ENCODE measurements around the gene IFIH1. TPM values are rescaled to one million over a fixed set of nuclear protein-coding genes. Genes with fewer than 3 reads are reported as not detected.

Gene IFIH1
- total and polyA plus RNA-seq, 2 experiments from 2014 or later, result 1.2 to 2.5 TPM

GRCh38 chr2:162245061-162245460 is 73.4 kb downstream of the IFIH1 start:
- Histone ChIP-seq H3F3A (replicated peaks; ENCODE audit: low read depth) (no peaks in the 10 kb centered on the region), H3K27me3 (ENCODE audit: insufficient read depth) (no peaks in the 10 kb centered on the region), H3K27ac (ENCODE audit: low read depth) (no peak overlapping the region), H3K4me3 (no peak overlapping the region), H4K20me1 (replicated peaks; ENCODE audit: insufficient read depth) (no peaks in the 10 kb centered on the region), H2AFZ (no peak overlapping the region), H3K79me2 (replicated peaks; ENCODE audit: insufficient read depth) (no peaks in the 10 kb centered on the region), H3K36me3 (ENCODE audit: insufficient read depth) (no peaks in the 10 kb centered on the region), H3K9me2 (ENCODE audit: insufficient read depth) (no peaks in the 10 kb centered on the region), H3K4me1 (ENCODE audit: insufficient read depth) (no peaks in the 10 kb centered on the region), H3K4me2 (no peak overlapping the region)
- no peak overlapping the region for H3K4me3 Mint-ChIP-seq
- ATAC-seq (no peak), DNase-seq (ENCODE audit: low spot score) (no peak)
- no peaks in the 10 kb centered on the region for H3K9me3 Mint-ChIP-seq
- no peak overlapping the region for H3K27ac Mint-ChIP-seq
- no peak for TF ChIP-seq ZNF331 (CRISPR knock-in tag; IDR thresholded peaks at IDR 0.05; ENCODE audit: low read depth)
- TF ChIP-seq CTCF (conservative IDR thresholded peaks at IDR 0.05; ENCODE audit: low read depth in 2 of 2), result no peak
- no peak for TF ChIP-seq ZNF114 (CRISPR knock-in tag; IDR thresholded peaks at IDR 0.05)
- TF ChIP-seq CREB1 (CRISPR knock-in tag; IDR thresholded peaks at IDR 0.05; ENCODE audit: low read depth), result no peak
- TF ChIP-seq, protein P1, sequence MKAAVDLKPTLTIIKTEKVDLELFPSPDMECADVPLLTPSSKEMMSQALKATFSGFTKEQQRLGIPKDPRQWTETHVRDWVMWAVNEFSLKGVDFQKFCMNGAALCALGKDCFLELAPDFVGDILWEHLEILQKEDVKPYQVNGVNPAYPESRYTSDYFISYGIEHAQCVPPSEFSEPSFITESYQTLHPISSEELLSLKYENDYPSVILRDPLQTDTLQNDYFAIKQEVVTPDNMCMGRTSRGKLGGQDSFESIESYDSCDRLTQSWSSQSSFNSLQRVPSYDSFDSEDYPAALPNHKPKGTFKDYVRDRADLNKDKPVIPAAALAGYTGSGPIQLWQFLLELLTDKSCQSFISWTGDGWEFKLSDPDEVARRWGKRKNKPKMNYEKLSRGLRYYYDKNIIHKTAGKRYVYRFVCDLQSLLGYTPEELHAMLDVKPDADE (IDR thresholded peaks at IDR 0.05), result no peak
- TF ChIP-seq POLR2AphosphoS5 (IDR thresholded peaks at IDR 0.05; ENCODE audit: low read depth), result no peak
- TF ChIP-seq STAT1 (IDR thresholded peaks at IDR 0.05; ENCODE audit: unreplicated experiment), result no peak
- TF ChIP-seq EZH2 (IDR thresholded peaks at IDR 0.05; ENCODE audit: low read depth, unreplicated experiment), result no peak
- TF ChIP-seq, protein P2, sequence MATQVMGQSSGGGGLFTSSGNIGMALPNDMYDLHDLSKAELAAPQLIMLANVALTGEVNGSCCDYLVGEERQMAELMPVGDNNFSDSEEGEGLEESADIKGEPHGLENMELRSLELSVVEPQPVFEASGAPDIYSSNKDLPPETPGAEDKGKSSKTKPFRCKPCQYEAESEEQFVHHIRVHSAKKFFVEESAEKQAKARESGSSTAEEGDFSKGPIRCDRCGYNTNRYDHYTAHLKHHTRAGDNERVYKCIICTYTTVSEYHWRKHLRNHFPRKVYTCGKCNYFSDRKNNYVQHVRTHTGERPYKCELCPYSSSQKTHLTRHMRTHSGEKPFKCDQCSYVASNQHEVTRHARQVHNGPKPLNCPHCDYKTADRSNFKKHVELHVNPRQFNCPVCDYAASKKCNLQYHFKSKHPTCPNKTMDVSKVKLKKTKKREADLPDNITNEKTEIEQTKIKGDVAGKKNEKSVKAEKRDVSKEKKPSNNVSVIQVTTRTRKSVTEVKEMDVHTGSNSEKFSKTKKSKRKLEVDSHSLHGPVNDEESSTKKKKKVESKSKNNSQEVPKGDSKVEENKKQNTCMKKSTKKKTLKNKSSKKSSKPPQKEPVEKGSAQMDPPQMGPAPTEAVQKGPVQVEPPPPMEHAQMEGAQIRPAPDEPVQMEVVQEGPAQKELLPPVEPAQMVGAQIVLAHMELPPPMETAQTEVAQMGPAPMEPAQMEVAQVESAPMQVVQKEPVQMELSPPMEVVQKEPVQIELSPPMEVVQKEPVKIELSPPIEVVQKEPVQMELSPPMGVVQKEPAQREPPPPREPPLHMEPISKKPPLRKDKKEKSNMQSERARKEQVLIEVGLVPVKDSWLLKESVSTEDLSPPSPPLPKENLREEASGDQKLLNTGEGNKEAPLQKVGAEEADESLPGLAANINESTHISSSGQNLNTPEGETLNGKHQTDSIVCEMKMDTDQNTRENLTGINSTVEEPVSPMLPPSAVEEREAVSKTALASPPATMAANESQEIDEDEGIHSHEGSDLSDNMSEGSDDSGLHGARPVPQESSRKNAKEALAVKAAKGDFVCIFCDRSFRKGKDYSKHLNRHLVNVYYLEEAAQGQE (IDR thresholded peaks at IDR 0.05; ENCODE audit: unreplicated experiment), result no peak
- TF ChIP-seq EZH2phosphoT487 (IDR thresholded peaks at IDR 0.05; ENCODE audit: unreplicated experiment), result no peak
- no peak for TF ChIP-seq JUNB (IDR thresholded peaks at IDR 0.05; ENCODE audit: unreplicated experiment)
- TF ChIP-seq, protein P3, sequence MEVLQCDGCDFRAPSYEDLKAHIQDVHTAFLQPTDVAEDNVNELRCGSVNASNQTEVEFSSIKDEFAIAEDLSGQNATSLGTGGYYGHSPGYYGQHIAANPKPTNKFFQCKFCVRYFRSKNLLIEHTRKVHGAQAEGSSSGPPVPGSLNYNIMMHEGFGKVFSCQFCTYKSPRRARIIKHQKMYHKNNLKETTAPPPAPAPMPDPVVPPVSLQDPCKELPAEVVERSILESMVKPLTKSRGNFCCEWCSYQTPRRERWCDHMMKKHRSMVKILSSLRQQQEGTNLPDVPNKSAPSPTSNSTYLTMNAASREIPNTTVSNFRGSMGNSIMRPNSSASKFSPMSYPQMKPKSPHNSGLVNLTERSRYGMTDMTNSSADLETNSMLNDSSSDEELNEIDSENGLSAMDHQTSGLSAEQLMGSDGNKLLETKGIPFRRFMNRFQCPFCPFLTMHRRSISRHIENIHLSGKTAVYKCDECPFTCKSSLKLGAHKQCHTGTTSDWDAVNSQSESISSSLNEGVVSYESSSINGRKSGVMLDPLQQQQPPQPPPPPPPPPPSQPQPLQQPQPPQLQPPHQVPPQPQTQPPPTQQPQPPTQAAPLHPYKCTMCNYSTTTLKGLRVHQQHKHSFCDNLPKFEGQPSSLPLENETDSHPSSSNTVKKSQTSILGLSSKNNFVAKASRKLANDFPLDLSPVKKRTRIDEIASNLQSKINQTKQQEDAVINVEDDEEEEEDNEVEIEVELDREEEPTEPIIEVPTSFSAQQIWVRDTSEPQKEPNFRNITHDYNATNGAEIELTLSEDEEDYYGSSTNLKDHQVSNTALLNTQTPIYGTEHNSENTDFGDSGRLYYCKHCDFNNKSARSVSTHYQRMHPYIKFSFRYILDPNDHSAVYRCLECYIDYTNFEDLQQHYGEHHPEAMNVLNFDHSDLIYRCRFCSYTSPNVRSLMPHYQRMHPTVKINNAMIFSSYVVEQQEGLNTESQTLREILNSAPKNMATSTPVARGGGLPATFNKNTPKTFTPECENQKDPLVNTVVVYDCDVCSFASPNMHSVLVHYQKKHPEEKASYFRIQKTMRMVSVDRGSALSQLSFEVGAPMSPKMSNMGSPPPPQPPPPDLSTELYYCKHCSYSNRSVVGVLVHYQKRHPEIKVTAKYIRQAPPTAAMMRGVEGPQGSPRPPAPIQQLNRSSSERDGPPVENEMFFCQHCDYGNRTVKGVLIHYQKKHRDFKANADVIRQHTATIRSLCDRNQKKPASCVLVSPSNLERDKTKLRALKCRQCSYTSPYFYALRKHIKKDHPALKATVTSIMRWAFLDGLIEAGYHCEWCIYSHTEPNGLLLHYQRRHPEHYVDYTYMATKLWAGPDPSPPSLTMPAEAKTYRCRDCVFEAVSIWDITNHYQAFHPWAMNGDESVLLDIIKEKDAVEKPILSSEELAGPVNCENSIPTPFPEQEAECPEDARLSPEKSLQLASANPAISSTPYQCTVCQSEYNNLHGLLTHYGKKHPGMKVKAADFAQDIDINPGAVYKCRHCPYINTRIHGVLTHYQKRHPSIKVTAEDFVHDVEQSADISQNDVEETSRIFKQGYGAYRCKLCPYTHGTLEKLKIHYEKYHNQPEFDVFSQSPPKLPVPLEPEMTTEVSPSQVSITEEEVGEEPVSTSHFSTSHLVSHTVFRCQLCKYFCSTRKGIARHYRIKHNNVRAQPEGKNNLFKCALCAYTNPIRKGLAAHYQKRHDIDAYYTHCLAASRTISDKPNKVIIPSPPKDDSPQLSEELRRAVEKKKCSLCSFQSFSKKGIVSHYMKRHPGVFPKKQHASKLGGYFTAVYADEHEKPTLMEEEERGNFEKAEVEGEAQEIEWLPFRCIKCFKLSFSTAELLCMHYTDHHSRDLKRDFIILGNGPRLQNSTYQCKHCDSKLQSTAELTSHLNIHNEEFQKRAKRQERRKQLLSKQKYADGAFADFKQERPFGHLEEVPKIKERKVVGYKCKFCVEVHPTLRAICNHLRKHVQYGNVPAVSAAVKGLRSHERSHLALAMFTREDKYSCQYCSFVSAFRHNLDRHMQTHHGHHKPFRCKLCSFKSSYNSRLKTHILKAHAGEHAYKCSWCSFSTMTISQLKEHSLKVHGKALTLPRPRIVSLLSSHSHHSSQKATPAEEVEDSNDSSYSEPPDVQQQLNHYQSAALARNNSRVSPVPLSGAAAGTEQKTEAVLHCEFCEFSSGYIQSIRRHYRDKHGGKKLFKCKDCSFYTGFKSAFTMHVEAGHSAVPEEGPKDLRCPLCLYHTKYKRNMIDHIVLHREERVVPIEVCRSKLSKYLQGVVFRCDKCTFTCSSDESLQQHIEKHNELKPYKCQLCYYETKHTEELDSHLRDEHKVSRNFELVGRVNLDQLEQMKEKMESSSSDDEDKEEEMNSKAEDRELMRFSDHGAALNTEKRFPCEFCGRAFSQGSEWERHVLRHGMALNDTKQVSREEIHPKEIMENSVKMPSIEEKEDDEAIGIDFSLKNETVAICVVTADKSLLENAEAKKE (CRISPR knock-in tag; IDR thresholded peaks at IDR 0.05), result no peak
- no peak for TF ChIP-seq NANOG (IDR thresholded peaks at IDR 0.05; ENCODE audit: borderline replicate concordance)
- H3K4me1 Mint-ChIP-seq, result peaks cover 6% of the 10 kb centered on the region; the same call in 2 of the 3 replicates
- no peaks in the 10 kb centered on the region for H3K27me3 Mint-ChIP-seq (ENCODE audit: insufficient read depth, low read depth, poor library complexity)
- H3K36me3 Mint-ChIP-seq (ENCODE audit: low read depth), result no peaks in the 10 kb centered on the region

All from GM23338 (cell line).